ENCODE data around the gene PLA2R1.

PLA2R1 gene

GRCh38 chr2:159913900-159914299 is 148.5 kb downstream of the PLA2R1 start:
- peaks cover 2% of the 10 kb centered on the region for H3K4me1 Mint-ChIP-seq
- H3K36me3 Mint-ChIP-seq = no peaks in the 10 kb centered on the region
- no peak for DNase-seq (ENCODE audit: low spot score in 2 of 2)
- no peak for ATAC-seq
- no peaks in the 10 kb centered on the region for H3K9me3 Mint-ChIP-seq
- H3K27ac Mint-ChIP-seq = no peak overlapping the region
- no peak overlapping the region for H3K4me3 Mint-ChIP-seq

- no peaks in the 10 kb centered on the region for H3K9me3 Mint-ChIP-seq
- no peaks in the 10 kb centered on the region for H3K36me3 Mint-ChIP-seq
- DNase-seq (ENCODE audit: low spot score in 2 of 2) (no peak), ATAC-seq (no peak)
- H3K4me1 Mint-ChIP-seq = peaks cover 10% of the 10 kb centered on the region
- H3K27ac Mint-ChIP-seq = no peak overlapping the region
- no peak overlapping the region for H3K4me3 Mint-ChIP-seq
These were observed 149.8 kb downstream of the PLA2R1 start for GRCh38 chr2:159912580-159912979.

GRCh38 chr2:159910951-159911350 is 151.5 kb downstream of the PLA2R1 start:
- no peak for ATAC-seq
- Mint-ChIP-seq H3K4me1 (peaks cover 18% of the 10 kb centered on the region), H3K4me3 (no peak overlapping the region), H3K36me3 (no peaks in the 10 kb centered on the region), H3K9me3 (no peaks in the 10 kb centered on the region), H3K27ac (no peak overlapping the region)
- DNase-seq (ENCODE audit: low spot score in 2 of 2) = no peak

- DNase-seq (ENCODE audit: low spot score in 2 of 2) = no peak
- peaks cover 6% of the 10 kb centered on the region for H3K36me3 Mint-ChIP-seq
- ATAC-seq = no peak
- no peak overlapping the region for H3K4me3 Mint-ChIP-seq
- H3K9me3 Mint-ChIP-seq = no peaks in the 10 kb centered on the region
- H3K4me1 Mint-ChIP-seq = peaks cover 35% of the 10 kb centered on the region
- H3K27ac Mint-ChIP-seq = no peak overlapping the region
These were observed 153.8 kb downstream of the PLA2R1 start for GRCh38 chr2:159908623-159909022.

- ATAC-seq (no peak), DNase-seq (ENCODE audit: low spot score in 2 of 2) (no peak)
- H3K36me3 Mint-ChIP-seq = peaks cover 11% of the 10 kb centered on the region
- peaks cover 42% of the 10 kb centered on the region for H3K4me1 Mint-ChIP-seq
- no peak overlapping the region for H3K27ac Mint-ChIP-seq
- no peak overlapping the region for H3K4me3 Mint-ChIP-seq
- H3K9me3 Mint-ChIP-seq = no peaks in the 10 kb centered on the region
These were observed 154.5 kb downstream of the PLA2R1 start for GRCh38 chr2:159907909-159908308.

- ATAC-seq (no peak), DNase-seq (ENCODE audit: low spot score in 2 of 2) (no peak)
- Mint-ChIP-seq H3K27ac (peak overlapping the region; percentile 96), H3K4me1 (peaks cover 57% of the 10 kb centered on the region), H3K9me3 (no peaks in the 10 kb centered on the region), H3K36me3 (peaks cover 21% of the 10 kb centered on the region), H3K4me3 (peak overlapping the region; percentile 94)
These were observed 156.3 kb downstream of the PLA2R1 start for GRCh38 chr2:159905926-159906714.

- H3K36me3 Mint-ChIP-seq = peaks cover 23% of the 10 kb centered on the region
- peak overlapping the region; percentile 94 for H3K4me3 Mint-ChIP-seq
- ATAC-seq = no peak
- no peaks in the 10 kb centered on the region for H3K9me3 Mint-ChIP-seq
- H3K4me1 Mint-ChIP-seq = peaks cover 60% of the 10 kb centered on the region
- DNase-seq (ENCODE audit: low spot score in 2 of 2) = no peak
- peak overlapping the region; percentile 96 for H3K27ac Mint-ChIP-seq
These were observed 157.5 kb downstream of the PLA2R1 start for GRCh38 chr2:159904959-159905305.

- DNase-seq (ENCODE audit: low spot score in 2 of 2) (peak; percentile 68 to 88), ATAC-seq (peak; percentile 88)
- no peaks in the 10 kb centered on the region for H3K9me3 Mint-ChIP-seq
- peaks cover 23% of the 10 kb centered on the region for H3K36me3 Mint-ChIP-seq
- H3K4me3 Mint-ChIP-seq = peak within 1 kb of the TSS; percentile 94
- peaks cover 65% of the 10 kb centered on the region for H3K4me1 Mint-ChIP-seq
- H3K27ac Mint-ChIP-seq = peak within 1 kb of the TSS; percentile 96
These were observed 158.1 kb downstream of the PLA2R1 start, which contains the start of gene LY75 for GRCh38 chr2:159904127-159904958. Gene LY75, minus strand, starts transcription at chr2:159904756.

- Mint-ChIP-seq H3K4me3 (peak overlapping the region; percentile 94), H3K4me1 (peaks cover 60% of the 10 kb centered on the region), H3K36me3 (peaks cover 27% of the 10 kb centered on the region), H3K27ac (peak overlapping the region; percentile 96), H3K9me3 (no peaks in the 10 kb centered on the region)
- peak; percentile 44 to 82 for DNase-seq (ENCODE audit: low spot score in 2 of 2)
- peak; percentile 65 for ATAC-seq
These were observed 158.8 kb downstream of the PLA2R1 start for GRCh38 chr2:159903443-159904126.

GRCh38 chr2:159902722-159903121 is 159.7 kb downstream of the PLA2R1 start:
- Mint-ChIP-seq H3K9me3 (no peaks in the 10 kb centered on the region), H3K4me1 (peaks cover 62% of the 10 kb centered on the region), H3K4me3 (peak overlapping the region; percentile 94), H3K27ac (peak overlapping the region; percentile 96), H3K36me3 (peaks cover 35% of the 10 kb centered on the region)
- ATAC-seq (no peak), DNase-seq (ENCODE audit: low spot score in 2 of 2) (no peak)

GRCh38 chr2:159900343-159900742 is 162.1 kb downstream of the PLA2R1 start:
- DNase-seq (ENCODE audit: low spot score in 2 of 2) (no peak), ATAC-seq (no peak)
- H3K4me1 Mint-ChIP-seq = peaks cover 73% of the 10 kb centered on the region
- H3K36me3 Mint-ChIP-seq = peaks cover 39% of the 10 kb centered on the region
- no peak overlapping the region for H3K4me3 Mint-ChIP-seq
- H3K9me3 Mint-ChIP-seq = no peaks in the 10 kb centered on the region
- H3K27ac Mint-ChIP-seq = no peak overlapping the region

- H3K36me3 Mint-ChIP-seq = peaks cover 36% of the 10 kb centered on the region
- H3K9me3 Mint-ChIP-seq = no peaks in the 10 kb centered on the region
- no peak for DNase-seq (ENCODE audit: low spot score in 2 of 2)
- H3K4me3 Mint-ChIP-seq = no peak overlapping the region
- H3K27ac Mint-ChIP-seq = no peak overlapping the region
- no peak for ATAC-seq
- H3K4me1 Mint-ChIP-seq = peaks cover 76% of the 10 kb centered on the region
These were observed 164.0 kb downstream of the PLA2R1 start for GRCh38 chr2:159898441-159898840.

GRCh38 chr2:159897720-159898119 is 164.7 kb downstream of the PLA2R1 start:
- no peak overlapping the region for H3K27ac Mint-ChIP-seq
- H3K9me3 Mint-ChIP-seq = no peaks in the 10 kb centered on the region
- no peak for DNase-seq (ENCODE audit: low spot score in 2 of 2)
- no peak for ATAC-seq
- H3K4me1 Mint-ChIP-seq = peaks cover 73% of the 10 kb centered on the region
- H3K36me3 Mint-ChIP-seq = peaks cover 38% of the 10 kb centered on the region
- H3K4me3 Mint-ChIP-seq = no peak overlapping the region

- ATAC-seq (no peak), DNase-seq (ENCODE audit: low spot score in 2 of 2) (no peak)
- H3K36me3 Mint-ChIP-seq = peaks cover 44% of the 10 kb centered on the region
- no peak overlapping the region for H3K4me3 Mint-ChIP-seq
- H3K9me3 Mint-ChIP-seq = no peaks in the 10 kb centered on the region
- H3K4me1 Mint-ChIP-seq = peaks cover 74% of the 10 kb centered on the region
- H3K27ac Mint-ChIP-seq = no peak overlapping the region
These were observed 165.3 kb downstream of the PLA2R1 start for GRCh38 chr2:159897081-159897480.

Measured in stimulated activated effector memory CD8-positive, alpha-beta T cell treated with anti-CD3 and anti-CD28 coated beads, Interleukin-12 subunit alpha, Interleukin-12 subunit beta, amount 100 ng/mL, for 72 hours (primary cell).